ENCODE measurements around the gene S100A13. TPM values are rescaled to one million over a fixed set of nuclear protein-coding genes. Genes with fewer than 3 reads are reported as not detected.
"Not testable (repeated sequence)": the region's sequence is repeated elsewhere in the genome, so short reads cannot be mapped to it uniquely, and the experiment has no call there.

The S100A13 gene
- total RNA-seq, 4 donors from 2014 or later = 219 to 545 (median 343) TPM

GRCh38 chr1:153643816-153644215 lies 16.5 kb upstream of the S100A13 start:
- TF ChIP-seq, protein P1, sequence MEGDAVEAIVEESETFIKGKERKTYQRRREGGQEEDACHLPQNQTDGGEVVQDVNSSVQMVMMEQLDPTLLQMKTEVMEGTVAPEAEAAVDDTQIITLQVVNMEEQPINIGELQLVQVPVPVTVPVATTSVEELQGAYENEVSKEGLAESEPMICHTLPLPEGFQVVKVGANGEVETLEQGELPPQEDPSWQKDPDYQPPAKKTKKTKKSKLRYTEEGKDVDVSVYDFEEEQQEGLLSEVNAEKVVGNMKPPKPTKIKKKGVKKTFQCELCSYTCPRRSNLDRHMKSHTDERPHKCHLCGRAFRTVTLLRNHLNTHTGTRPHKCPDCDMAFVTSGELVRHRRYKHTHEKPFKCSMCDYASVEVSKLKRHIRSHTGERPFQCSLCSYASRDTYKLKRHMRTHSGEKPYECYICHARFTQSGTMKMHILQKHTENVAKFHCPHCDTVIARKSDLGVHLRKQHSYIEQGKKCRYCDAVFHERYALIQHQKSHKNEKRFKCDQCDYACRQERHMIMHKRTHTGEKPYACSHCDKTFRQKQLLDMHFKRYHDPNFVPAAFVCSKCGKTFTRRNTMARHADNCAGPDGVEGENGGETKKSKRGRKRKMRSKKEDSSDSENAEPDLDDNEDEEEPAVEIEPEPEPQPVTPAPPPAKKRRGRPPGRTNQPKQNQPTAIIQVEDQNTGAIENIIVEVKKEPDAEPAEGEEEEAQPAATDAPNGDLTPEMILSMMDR (IDR thresholded peaks at IDR 0.05) = no peak
- no peaks in the 10 kb centered on the region for H3K9me3 ChIP-seq
- no peak for DNase-seq
- no peak overlapping the region for H3K4me3 ChIP-seq (replicated peaks in 1 of 3)
- peaks cover 17 to 24% of the 10 kb centered on the region in 2 donors for H3K4me1 ChIP-seq
- H3K36me3 ChIP-seq = peaks cover 54 to 65% of the 10 kb centered on the region in 2 donors
- H3K27ac ChIP-seq = peak overlapping the region in 1 of 3 donors; percentile 16
- intact Hi-C loops (cut with DNase I) = no loop called here
- H3K27me3 ChIP-seq = no peaks in the 10 kb centered on the region

DNA sequence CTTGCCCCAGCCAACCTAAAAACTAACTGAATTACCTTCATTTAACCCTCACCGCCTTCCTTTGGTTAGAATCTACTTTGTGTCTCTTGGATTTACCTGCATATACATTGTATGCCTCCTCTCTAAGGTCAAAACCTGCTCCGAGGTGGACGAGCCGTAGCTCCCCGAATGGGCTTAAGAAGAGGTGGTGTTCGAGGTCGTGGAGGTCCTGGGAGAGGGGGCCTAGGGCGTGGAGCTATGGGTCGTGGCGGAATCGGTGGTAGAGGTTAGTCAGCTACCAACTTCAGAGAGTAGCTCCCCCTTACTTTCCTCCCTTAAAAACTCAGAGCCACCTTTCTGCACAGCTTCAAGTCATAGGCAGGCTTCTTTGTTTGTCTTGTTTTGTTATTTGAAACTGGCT lies 15.8 kb upstream of the S100A13 start:
- Histone ChIP-seq H3K27ac (peak overlapping the region in 1 of 3 donors; percentile 16), H3K4me1 (peaks cover 13 to 19% of the 10 kb centered on the region in 2 donors), H3K27me3 (no peaks in the 10 kb centered on the region), H3K4me3 (replicated peaks in 1 of 3) (no peak overlapping the region), H3K9me3 (no peaks in the 10 kb centered on the region), H3K36me3 (peaks cover 61 to 72% of the 10 kb centered on the region in 2 donors)
- WGBS, 2 donors = 92 to 94% methylated on average over 11 of the region's 11 CpGs
- intact Hi-C loops (cut with DNase I) = no loop called here
- TF ChIP-seq, protein P1 (IDR thresholded peaks at IDR 0.05) = no peak
- TF ChIP-seq POLR2A (IDR thresholded peaks at IDR 0.05) = no peak
- DNase-seq = no peak

GRCh38 chr1:153642161-153642560 lies 14.9 kb upstream of the S100A13 start:
- intact Hi-C loops (cut with DNase I) = no loop called here
- no peak overlapping the region for H3K4me3 ChIP-seq (replicated peaks in 1 of 3)
- TF ChIP-seq POLR2A (IDR thresholded peaks at IDR 0.05) = no peak
- TF ChIP-seq, protein P1 (IDR thresholded peaks at IDR 0.05) = no peak
- H3K27me3 ChIP-seq = no peaks in the 10 kb centered on the region
- WGBS, 2 donors = 89% methylated on average over 11 of the region's 11 CpGs
- no peaks in the 10 kb centered on the region for H3K9me3 ChIP-seq
- H3K36me3 ChIP-seq = peaks cover 67 to 82% of the 10 kb centered on the region in 2 donors
- DNase-seq = no peak
- H3K4me1 ChIP-seq = peaks cover 7 to 9% of the 10 kb centered on the region in 2 donors
- H3K27ac ChIP-seq = no peak overlapping the region

DNA sequence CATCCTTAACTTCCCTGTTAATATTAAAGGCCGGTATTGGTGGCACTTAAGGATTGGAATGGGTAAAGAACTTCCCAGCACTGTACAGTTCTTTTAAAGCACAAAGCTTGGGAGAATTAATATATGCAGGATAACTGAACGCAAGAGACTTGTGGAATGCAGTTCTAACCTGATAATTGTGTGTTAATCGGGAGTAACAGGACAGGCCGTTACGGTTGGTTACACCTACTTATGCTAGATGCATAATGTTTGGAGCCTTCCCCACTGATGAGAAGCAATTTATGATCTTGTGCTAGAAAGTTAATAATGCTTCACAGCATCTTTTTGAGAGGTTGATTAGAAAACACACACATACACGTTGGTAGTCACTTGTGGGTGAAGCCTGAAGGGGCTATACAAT lies 13.6 kb upstream of the S100A13 start:
- Histone ChIP-seq H3K27ac (no peak overlapping the region), H3K4me3 (replicated peaks in 1 of 3) (no peak overlapping the region), H3K27me3 (no peaks in the 10 kb centered on the region), H3K9me3 (no peaks in the 10 kb centered on the region), H3K36me3 (peaks cover 75 to 93% of the 10 kb centered on the region in 2 donors), H3K4me1 (peaks cover 8 to 10% of the 10 kb centered on the region in 2 donors)
- DNase-seq = no peak
- intact Hi-C loops (cut with DNase I) = no loop called here
- WGBS, 2 donors = 68 to 69% methylated on average over 6 of the region's 6 CpGs
- no peak for TF ChIP-seq POLR2A (IDR thresholded peaks at IDR 0.05)
- TF ChIP-seq, protein P1 (IDR thresholded peaks at IDR 0.05) = no peak

- DNase-seq; H3K27ac ChIP-seq; H3K4me3 ChIP-seq (replicated peaks in 1 of 3); intact Hi-C loops (cut with DNase I); H3K27me3 ChIP-seq; H3K9me3 ChIP-seq: not testable (repeated sequence)
- peaks cover 69 to 87% of the 10 kb centered on the region in 2 donors for H3K36me3 ChIP-seq
- peaks cover 14 to 17% of the 10 kb centered on the region in 2 donors for H3K4me1 ChIP-seq
- WGBS, 2 donors = 97 to 98% methylated on average over 5 of the region's 5 CpGs
These were observed 12.9 kb upstream of the S100A13 start for GRCh38 chr1:153640213-153640612.

DNA sequence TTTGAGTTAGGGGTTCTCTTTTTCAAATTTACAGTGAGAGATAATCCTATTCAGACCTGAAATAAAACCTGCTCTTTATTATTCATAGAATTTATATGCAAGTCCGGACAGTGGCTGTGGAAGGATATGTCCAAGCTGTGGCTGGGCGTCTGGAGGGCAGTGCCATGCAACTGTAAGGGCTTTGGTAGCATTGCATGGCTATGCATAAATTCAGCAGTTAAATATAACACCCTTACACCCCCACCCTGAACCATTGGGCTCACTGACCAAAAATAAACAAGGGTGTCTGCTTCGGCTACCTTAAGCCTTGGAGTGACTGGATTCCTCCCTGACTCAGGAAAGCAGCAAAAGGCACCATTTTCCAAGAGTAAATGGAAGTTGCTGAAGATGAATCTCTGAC lies 12.0 kb upstream of the S100A13 start:
- TF ChIP-seq POLR2A (IDR thresholded peaks at IDR 0.05) = no peak
- TF ChIP-seq, protein P1 (IDR thresholded peaks at IDR 0.05) = no peak
- 86 to 91% methylated on average over 3 of the region's 3 CpGs for WGBS, 2 donors

More for the DNA sequence above, 12.0 kb upstream of the S100A13 start:
- H3K27ac ChIP-seq = no peak overlapping the region
- H3K36me3 ChIP-seq = peaks cover 64 to 78% of the 10 kb centered on the region in 2 donors
- peaks cover 18 to 20% of the 10 kb centered on the region in 2 donors for H3K4me1 ChIP-seq
- H3K27me3 ChIP-seq = no peaks in the 10 kb centered on the region
- no peaks in the 10 kb centered on the region for H3K9me3 ChIP-seq
- no peak overlapping the region for H3K4me3 ChIP-seq (replicated peaks in 1 of 3)
- intact Hi-C loops (cut with DNase I) = no loop called here
- DNase-seq = no peak

Measured in thyroid gland (tissue), 4 donors.